C4-2B (cell line): ENCODE results near the gene TSPAN10.

Experiments used
- H3K27ac ChIP-seq: fragments of 450-650 bp; 2 replicates; pipeline ENCODE4 v1.5.1; 2017
- CTCF ChIP-seq: fragments of 450-650 bp; conservative IDR thresholded peaks from 2 replicates; pipeline ENCODE4 v1.5.1; 2017; ENCODE audit warnings: mild to moderate bottlenecking
- ZFX ChIP-seq: fragments of 450-650 bp; IDR thresholded peaks from 2 replicates; pipeline ENCODE4 v1.6.1; 2017

TSPAN10 gene

GRCh38 chr17:81688616-81689015 is 51.6 kb downstream of the TSPAN10 start:
- H3K27ac ChIP-seq = no peak overlapping the region
- TF ChIP-seq CTCF = no peak
- no peak for TF ChIP-seq ZFX

- TF ChIP-seq ZFX (no peak), CTCF (no peak)
- H3K27ac ChIP-seq = no peak overlapping the region
Observed at GRCh38 chr17:81690066-81690465, 53.1 kb downstream of the TSPAN10 start.

GRCh38 chr17:81690549-81690948 is 53.6 kb downstream of the TSPAN10 start:
- no peak for TF ChIP-seq CTCF
- TF ChIP-seq ZFX = no peak
- no peak overlapping the region for H3K27ac ChIP-seq

GRCh38 chr17:81691196-81691595 is 54.2 kb downstream of the TSPAN10 start:
- H3K27ac ChIP-seq = no peak overlapping the region
- TF ChIP-seq CTCF = no peak
- no peak for TF ChIP-seq ZFX

- no peak overlapping the region for H3K27ac ChIP-seq
- TF ChIP-seq ZFX = no peak
- no peak for TF ChIP-seq CTCF
Observed at GRCh38 chr17:81691608-81692007, 54.6 kb downstream of the TSPAN10 start.

- H3K27ac ChIP-seq = no peak overlapping the region
- TF ChIP-seq ZFX = no peak
- no peak for TF ChIP-seq CTCF
Observed at GRCh38 chr17:81693509-81694210, 56.7 kb downstream of the TSPAN10 start.

GRCh38 chr17:81694810-81695209 is 57.8 kb downstream of the TSPAN10 start:
- H3K27ac ChIP-seq = no peak overlapping the region
- no peak for TF ChIP-seq ZFX
- TF ChIP-seq CTCF = no peak
